Endothelial cell of umbilical vein (primary cell): ENCODE data around the gene C22orf23. TPM values are rescaled to one million over a fixed set of nuclear protein-coding genes. Genes with fewer than 3 reads are reported as not detected.

Experiments used
- BruUV-seq: library from RNA; stranded (reverse); fragments of 400-500 nt; replicated peaks from 2 replicates; lab custom pipeline; 2021; lab: Mats Ljungman, UMichigan
- CTCF ChIA-PET: fragments of 300-600, 350-600 bp; sonication (Branson Sonifier 250); formaldehyde crosslinking; loops from one replicate; lab custom pipeline; 2021; ENCODE audit warnings: antibody characterized with exemption, inconsistent platforms; lab: Charles Lee
- POLR2A ChIA-PET: fragments of 300-600, 350-600 bp; sonication (Branson Sonifier 250); formaldehyde crosslinking; loops from one replicate; lab custom pipeline; 2021; ENCODE audit warnings: antibody characterized with exemption, inconsistent platforms; lab: Charles Lee
- DNase-seq: peaks from one replicate; pipeline ENCODE4 v3.0.0-alpha.2; 2011; ENCODE audit warnings: low read depth, low spot score
- FAIRE-seq: peaks from 2 replicates; lab custom pipeline; 2011; peaks lifted over from hg19 to GRCh38; lab: Jason Lieb, UNC
- H2AFZ ChIP-seq: 2 replicates; pipeline ENCODE4 v1.6.0; 2012; ENCODE audit warnings: low read depth, low read length, control low read depth, inconsistent platforms
- H3K27ac ChIP-seq: 2 replicates; pipeline ENCODE4 v1.5.1; 2011; ENCODE audit warnings: low read depth, mild to moderate bottlenecking, control low read depth, low read length, moderate library complexity; ENCODE audit not compliant: insufficient read depth
- H3K27me3 ChIP-seq, 2 experiments: 2 replicates each; pipeline versions ENCODE4 v1.6.0 to v1.6.1; 2011; ENCODE audit warnings: low read length in 2 of 2, mixed read lengths in 1 of 2; ENCODE audit not compliant: control insufficient read depth in 2 of 2, insufficient read depth in 2 of 2
- H3K36me3 ChIP-seq, 2 experiments: 2 replicates in 1 of 2; 3 replicates in 1 of 2; pipeline ENCODE4 v1.5.1; 2011; ENCODE audit warnings: low read length in 2 of 2, mild to moderate bottlenecking in 1 of 2, moderate library complexity in 1 of 2; ENCODE audit not compliant: control insufficient read depth in 2 of 2, insufficient read depth in 2 of 2; ENCODE audit errors: extremely low read depth in 1 of 2
- H3K4me1 ChIP-seq: 3 replicates; pipeline ENCODE4 v1.5.1; 2011; ENCODE audit warnings: mild to moderate bottlenecking, low read length; ENCODE audit not compliant: control insufficient read depth, insufficient read depth; ENCODE audit errors: extremely low read depth
- H3K4me2 ChIP-seq: 2 replicates; pipeline ENCODE4 v1.6.1; 2011; ENCODE audit warnings: low read length, control low read depth, mixed read lengths; ENCODE audit not compliant: insufficient read depth
- H3K4me3 ChIP-seq, 3 experiments: fragments of 200-600 bp in 1 of 3; sonication (generic), shearing (Covaris generic) in 1 of 3; replicated peaks in 1 of 3; 2 replicates each; pipeline ENCODE4 v1.5.1; 2011 to 2016; ENCODE audit warnings: control low read depth in 3 of 3, low read length in 3 of 3, mild to moderate bottlenecking in 2 of 3, inconsistent platforms in 1 of 3, low read depth in 1 of 3, moderate library complexity in 1 of 3; ENCODE audit not compliant: insufficient read depth in 1 of 3
- H3K79me2 ChIP-seq: 2 replicates; pipeline ENCODE4 v1.6.0; 2012; ENCODE audit warnings: low read length, inconsistent platforms; ENCODE audit not compliant: control insufficient read depth, insufficient read depth
- H3K9ac ChIP-seq: replicated peaks from 2 replicates; pipeline ENCODE3; 2011; ENCODE audit warnings: low read length, control low read depth; ENCODE audit not compliant: insufficient read depth; ENCODE audit errors: extremely low read depth
- H3K9me1 ChIP-seq: replicated peaks from 3 replicates; pipeline ENCODE4 v1.6.0; 2011; ENCODE audit warnings: mild to moderate bottlenecking, low read length; ENCODE audit not compliant: control insufficient read depth, insufficient read depth; ENCODE audit errors: extremely low read depth
- H3K9me3 ChIP-seq: replicated peaks from 2 replicates; pipeline ENCODE4 v1.5.1; 2012; ENCODE audit warnings: low read length, inconsistent platforms; ENCODE audit not compliant: control insufficient read depth, insufficient read depth
- H4K20me1 ChIP-seq: replicated peaks from 2 replicates; pipeline ENCODE3; 2011; ENCODE audit warnings: mild to moderate bottlenecking, low read length; ENCODE audit not compliant: control insufficient read depth, insufficient read depth; ENCODE audit errors: extremely low read depth
- CTCF ChIP-seq, 2 donors: IDR thresholded peaks; 1 replicate in 1 of 2; 2 replicates in 1 of 2; pipeline ENCODE4 v1.5.1; 2011; ENCODE audit warnings: low read length in 2 of 2, mild to moderate bottlenecking in 2 of 2, moderate library complexity in 2 of 2, control low read depth in 1 of 2, inconsistent platforms in 1 of 2, low read depth in 1 of 2; ENCODE audit not compliant: insufficient read depth in 1 of 2; ENCODE audit errors: extremely low read depth in 1 of 2
- EZH2 ChIP-seq: IDR thresholded peaks from 2 replicates; pipeline ENCODE4 v1.6.1; 2012; ENCODE audit warnings: borderline replicate concordance, low read depth, mild to moderate bottlenecking, moderate library complexity, low read length, inconsistent platforms; ENCODE audit not compliant: severe bottlenecking
- FOS ChIP-seq: IDR thresholded peaks from 2 replicates; pipeline ENCODE4 v1.6.1; 2011; ENCODE audit warnings: mild to moderate bottlenecking, low read length, moderate library complexity, borderline replicate concordance; ENCODE audit not compliant: insufficient read depth
- GATA2 ChIP-seq: IDR thresholded peaks from 2 replicates; pipeline ENCODE4 v1.7.0; 2011; ENCODE audit warnings: low read depth, mild to moderate bottlenecking, moderate library complexity, mixed read lengths, low read length; ENCODE audit not compliant: insufficient read length, insufficient read depth
- JUN ChIP-seq: IDR thresholded peaks from 2 replicates; pipeline ENCODE4 v1.6.1; 2011; ENCODE audit warnings: borderline replicate concordance, low read depth; ENCODE audit not compliant: insufficient read length, insufficient read depth
- MAX ChIP-seq: IDR thresholded peaks from 2 replicates; pipeline ENCODE4 v1.6.1; 2011; ENCODE audit not compliant: insufficient read depth, insufficient read length
- MYC ChIP-seq: IDR thresholded peaks from one replicate; pipeline ENCODE4 v1.6.1; 2011; ENCODE audit warnings: mild to moderate bottlenecking, low read depth, low read length
- POLR2A ChIP-seq: IDR thresholded peaks from 2 replicates; pipeline ENCODE4 v1.6.1; 2012; ENCODE audit warnings: low read depth, mild to moderate bottlenecking, control low read depth, low read length
- POLR2AphosphoS5 ChIP-seq: IDR thresholded peaks from 2 replicates; pipeline ENCODE4 v1.6.1; 2012; ENCODE audit warnings: low read depth, mild to moderate bottlenecking, control low read depth, low read length, moderate library complexity; ENCODE audit not compliant: insufficient read depth
- dilution Hi-C: fragments of 300-500 bp; cut with MboI; formaldehyde crosslinking; loops from one replicate; pipeline ENCODE4 v1.15.0; 2019; ENCODE audit warnings: low sequenced_read_pairs; ENCODE audit not compliant: extremely low pct_ligation_motif_present
- intact Hi-C: fragments of 100-400 bp; cut with micrococcal nuclease; formaldehyde crosslinking; loops from one replicate; pipeline ENCODE4 v1.10.0; 2022
- polyA plus RNA-seq, 4 experiments: library from polyadenylated mRNA; depleted of rRNA in 3 of 4; stranded (reverse) in 3 of 4; unstranded in 1 of 4; fragments of >200 nt; gene quantifications; 2 replicates each; pipeline versions ENCODE4 v1.2.1 to v1.2.3, GENCODE V29; 2011 to 2012; ENCODE audit warnings: missing spikeins in 1 of 4
- total RNA-seq: library from RNA; stranded (reverse); gene quantifications from 2 replicates; pipeline ENCODE4 v1.2.3, GENCODE V29; 2021

C22orf23 gene
- total and polyA plus RNA-seq, 2 donors (not counting 3 experiments of a cell fraction or from before 2014, with no cell fraction given): 0.23 to 0.44 TPM

GRCh38 chr22:37994982-37995381, 41.6 kb upstream of the C22orf23 start:
- peaks cover 3% of the 10 kb centered on the region for H3K4me1 ChIP-seq
- BruUV-seq: no TSS peak
- DNase-seq: no peak
- H3K79me2 ChIP-seq: no peaks in the 10 kb centered on the region
- no peaks in the 10 kb centered on the region for H3K27me3 ChIP-seq
- H3K4me3 ChIP-seq: no peak overlapping the region
- no peak overlapping the region for H3K9ac ChIP-seq
- H3K9me3 ChIP-seq: no peaks in the 10 kb centered on the region
- TF ChIP-seq CTCF (IDR thresholded peaks at IDR 0.05; ENCODE audit: extremely low read depth in 1 of 2, insufficient read depth in 1 of 2, low read depth in 1 of 2, low read length in 2 of 2) (no peak), POLR2A (no peak), POLR2AphosphoS5 (no peak), MAX (no peak), EZH2 (no peak), MYC (no peak), FOS (no peak), JUN (no peak), GATA2 (no peak)
- ChIA-PET CTCF (interaction anchor here (1.4 to 2.3 kb wide), 2 partner anchors 12 to 30 kb away, joined by 4 to 10 read pairs; no protein-coding TSS in a partner anchor), POLR2A (no interaction called here)
- no peak overlapping the region for H3K4me2 ChIP-seq
- no peaks in the 10 kb centered on the region for H3K9me1 ChIP-seq
- no peaks in the 10 kb centered on the region for H4K20me1 ChIP-seq
- intact Hi-C loops: no loop called here
- H2AFZ ChIP-seq: no peak overlapping the region
- H3K36me3 ChIP-seq: no peaks in the 10 kb centered on the region
- no peak for FAIRE-seq
- no peak overlapping the region for H3K27ac ChIP-seq
- dilution Hi-C loops: no loop called here
